CD14-positive monocyte (primary cell): Measurements from ENCODE around the gene GLYATL1. TPM values are rescaled to one million over a fixed set of nuclear protein-coding genes. Genes with fewer than 3 reads are reported as not detected.

Source experiments
- DNase-seq, 3 donors: peaks; one replicate each; pipeline ENCODE4 v3.0.0-alpha.2; 2011 to 2022
- H2AFZ ChIP-seq: 2 replicates; pipeline ENCODE4 v1.6.0; 2012; ENCODE audit warnings: mild to moderate bottlenecking, low read depth, low read length, inconsistent platforms; ENCODE audit not compliant: insufficient read depth, poor library complexity, severe bottlenecking
- H3K27ac ChIP-seq, 2 donors: 1 replicate in 1 of 2; 2 replicates in 1 of 2; pipeline ENCODE4 v1.5.1; 2012 to 2013; ENCODE audit warnings: low read length in 2 of 2, control low read depth in 1 of 2, inconsistent platforms in 1 of 2, low read depth in 1 of 2, mild to moderate bottlenecking in 1 of 2
- H3K27me3 ChIP-seq, 2 donors: one replicate each; pipeline versions ENCODE4 v1.6.0 to v1.6.1; 2011 to 2013; ENCODE audit warnings: low read length in 2 of 2; ENCODE audit not compliant: control insufficient read depth in 2 of 2, insufficient read depth in 2 of 2
- H3K36me3 ChIP-seq, 2 donors: replicated peaks in 1 of 2; 1 replicate in 1 of 2; 2 replicates in 1 of 2; pipeline versions ENCODE4 v1.5.1 to v1.6.1; 2012 to 2013; ENCODE audit warnings: low read length in 2 of 2, control low read depth in 1 of 2, inconsistent platforms in 1 of 2, mild to moderate bottlenecking in 1 of 2; ENCODE audit not compliant: insufficient read depth in 2 of 2, control insufficient read depth in 1 of 2
- H3K4me1 ChIP-seq, 2 donors: 1 replicate in 1 of 2; 2 replicates in 1 of 2; pipeline versions ENCODE4 v1.5.1 to v1.6.1; 2012 to 2013; ENCODE audit warnings: low read length in 2 of 2, control low read depth in 1 of 2, inconsistent platforms in 1 of 2, mild to moderate bottlenecking in 1 of 2, moderate library complexity in 1 of 2; ENCODE audit not compliant: insufficient read depth in 2 of 2, control insufficient read depth in 1 of 2
- H3K4me2 ChIP-seq: replicated peaks from 2 replicates; pipeline ENCODE3; 2012; ENCODE audit warnings: low read length, moderate library complexity, mild to moderate bottlenecking; ENCODE audit not compliant: poor library complexity, severe bottlenecking; ENCODE audit errors: extremely low read depth
- H3K4me3 ChIP-seq, 3 experiments: fragments of 200-600 bp in 1 of 3; sonication (generic) in 1 of 3; replicated peaks in 1 of 3; 1 replicate in 2 of 3; 2 replicates in 1 of 3; pipeline ENCODE4 v1.5.1; 2011 to 2013; ENCODE audit warnings: low read length in 3 of 3, mild to moderate bottlenecking in 3 of 3, control low read depth in 2 of 3, low read depth in 2 of 3, inconsistent platforms in 1 of 3, moderate library complexity in 1 of 3
- H3K79me2 ChIP-seq: 2 replicates; pipeline ENCODE4 v1.6.0; 2012; ENCODE audit warnings: mild to moderate bottlenecking, control low read depth, inconsistent platforms, low read length, moderate library complexity; ENCODE audit not compliant: insufficient read depth
- H3K9ac ChIP-seq: 2 replicates; pipeline ENCODE4 v1.6.0; 2017; ENCODE audit warnings: low read length, mild to moderate bottlenecking; ENCODE audit not compliant: insufficient read depth, poor library complexity, severe bottlenecking
- H3K9me3 ChIP-seq, 2 donors: replicated peaks in 1 of 2; 1 replicate in 1 of 2; 2 replicates in 1 of 2; pipeline versions ENCODE4 v1.5.1 to v1.6.1; 2012 to 2013; ENCODE audit warnings: low read length in 2 of 2, control low read depth in 1 of 2; ENCODE audit not compliant: control insufficient read depth in 1 of 2, insufficient read depth in 1 of 2
- H4K20me1 ChIP-seq: 2 replicates; pipeline ENCODE4 v1.6.0; 2012; ENCODE audit warnings: mild to moderate bottlenecking, low read length, control low read depth, moderate library complexity; ENCODE audit not compliant: insufficient read depth
- H3K27ac Mint-ChIP-seq, 7 donors: one replicate each; pipeline ENCODE4 v1.8.0; 2020; ENCODE audit warnings: mild to moderate bottlenecking in 7 of 7, mixed read lengths in 7 of 7, moderate library complexity in 6 of 7, inconsistent platforms in 2 of 7
- H3K27me3 Mint-ChIP-seq, 3 donors: one replicate each; pipeline ENCODE4 v1.8.0; 2021 to 2022; ENCODE audit warnings: low read depth in 3 of 3, mild to moderate bottlenecking in 3 of 3, mixed read lengths in 3 of 3, moderate library complexity in 3 of 3, inconsistent platforms in 1 of 3
- H3K36me3 Mint-ChIP-seq, 2 donors: one replicate each; pipeline ENCODE4 v1.8.0; 2020; ENCODE audit warnings: mixed read lengths in 2 of 2, inconsistent platforms in 1 of 2, mild to moderate bottlenecking in 1 of 2
- H3K4me1 Mint-ChIP-seq: one replicate; pipeline ENCODE4 v1.8.0; 2020; ENCODE audit warnings: mild to moderate bottlenecking, mixed read lengths
- H3K4me3 Mint-ChIP-seq, 2 donors: one replicate each; pipeline ENCODE4 v1.8.0; 2020; ENCODE audit warnings: mild to moderate bottlenecking in 2 of 2, mixed read lengths in 2 of 2, moderate library complexity in 1 of 2
- H3K9me3 Mint-ChIP-seq, 7 donors: one replicate each; pipeline ENCODE4 v1.8.0; 2020 to 2022; ENCODE audit warnings: mixed read lengths in 7 of 7, mild to moderate bottlenecking in 6 of 7, moderate library complexity in 6 of 7, inconsistent platforms in 2 of 7
- whole genome bisulfite sequencing: methylation state at CpG from one replicate; pipeline ENCODE4 v1.1.5; 2013; ENCODE audit warnings: missing lambda C conversion rate; ENCODE audit not compliant: insufficient coverage; 5-methylcytosine and 5-hydroxymethylcytosine counted together
- intact Hi-C, 2 donors: fragments of 100-400 bp; cut with micrococcal nuclease; formaldehyde crosslinking; loops; one replicate each; pipeline versions ENCODE4 v1.15.0 to v1.15.1; 2023
- polyA plus RNA-seq, 3 donors: library from polyadenylated mRNA; depleted of rRNA in 1 of 3; unstranded in 2 of 3; stranded (reverse) in 1 of 3; fragments of 300-500 nt in 2 of 3; fragments of >200 nt in 1 of 3; fragmentation: Illumina TruSeq in 2 of 3; gene quantifications; 1 replicate in 2 of 3; 2 replicates in 1 of 3; pipeline ENCODE4 v1.2.3, GENCODE V29; 2012 to 2021
- TF ChIP-seq, protein P1 (sequence below): fragments of 200-600 bp; IDR thresholded peaks from one replicate; pipeline ENCODE4 v1.8.0; 2022; ENCODE audit warnings: antibody characterized with exemption, mild to moderate bottlenecking

GLYATL1 gene
- polyA plus RNA-seq, 3 donors = not detected

DNA sequence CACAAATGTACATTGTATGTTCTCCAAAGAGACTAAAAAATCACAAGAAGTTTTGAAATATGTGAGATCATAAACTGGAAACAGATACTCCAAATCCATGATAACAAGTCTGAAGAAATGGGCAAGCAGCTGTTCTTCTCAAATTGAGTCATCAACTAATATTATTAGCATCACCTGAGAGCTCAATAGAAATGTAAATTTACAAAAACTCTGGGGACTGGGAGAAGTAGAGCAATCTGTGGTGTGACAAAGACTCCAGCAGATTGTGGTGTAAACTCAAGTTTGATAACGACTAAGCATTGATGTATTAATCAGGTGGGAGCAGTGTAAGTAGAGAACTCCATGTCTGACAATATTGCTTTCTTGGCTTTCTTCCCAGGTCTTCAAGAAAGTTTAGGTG, 53.2 kb downstream of the GLYATL1 start:
- H3K27me3 Mint-ChIP-seq = peaks cover 0 to 2% (median 0%) of the 10 kb centered on the region in 3 donors
- Histone ChIP-seq H2AFZ (no peak overlapping the region), H3K9ac (no peak overlapping the region), H3K27ac (no peak overlapping the region), H3K4me2 (no peak overlapping the region), H4K20me1 (no peaks in the 10 kb centered on the region), H3K4me3 (no peak overlapping the region), H3K9me3 (no peaks in the 10 kb centered on the region), H3K79me2 (no peaks in the 10 kb centered on the region), H3K27me3 (no peaks in the 10 kb centered on the region), H3K36me3 (no peaks in the 10 kb centered on the region), H3K4me1 (no peaks in the 10 kb centered on the region)
- intact Hi-C loops = no loop called here
- H3K9me3 Mint-ChIP-seq = peaks cover 0 to 5% (median 1%) of the 10 kb centered on the region in 7 donors
- no peak overlapping the region for H3K27ac Mint-ChIP-seq
- 100% methylated on average over 1 of the region's 1 CpG for WGBS
- no peaks in the 10 kb centered on the region for H3K4me1 Mint-ChIP-seq
- no peaks in the 10 kb centered on the region for H3K36me3 Mint-ChIP-seq
- no peak for DNase-seq
- H3K4me3 Mint-ChIP-seq = no peak overlapping the region
- TF ChIP-seq, protein P1, sequence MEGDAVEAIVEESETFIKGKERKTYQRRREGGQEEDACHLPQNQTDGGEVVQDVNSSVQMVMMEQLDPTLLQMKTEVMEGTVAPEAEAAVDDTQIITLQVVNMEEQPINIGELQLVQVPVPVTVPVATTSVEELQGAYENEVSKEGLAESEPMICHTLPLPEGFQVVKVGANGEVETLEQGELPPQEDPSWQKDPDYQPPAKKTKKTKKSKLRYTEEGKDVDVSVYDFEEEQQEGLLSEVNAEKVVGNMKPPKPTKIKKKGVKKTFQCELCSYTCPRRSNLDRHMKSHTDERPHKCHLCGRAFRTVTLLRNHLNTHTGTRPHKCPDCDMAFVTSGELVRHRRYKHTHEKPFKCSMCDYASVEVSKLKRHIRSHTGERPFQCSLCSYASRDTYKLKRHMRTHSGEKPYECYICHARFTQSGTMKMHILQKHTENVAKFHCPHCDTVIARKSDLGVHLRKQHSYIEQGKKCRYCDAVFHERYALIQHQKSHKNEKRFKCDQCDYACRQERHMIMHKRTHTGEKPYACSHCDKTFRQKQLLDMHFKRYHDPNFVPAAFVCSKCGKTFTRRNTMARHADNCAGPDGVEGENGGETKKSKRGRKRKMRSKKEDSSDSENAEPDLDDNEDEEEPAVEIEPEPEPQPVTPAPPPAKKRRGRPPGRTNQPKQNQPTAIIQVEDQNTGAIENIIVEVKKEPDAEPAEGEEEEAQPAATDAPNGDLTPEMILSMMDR = no peak

DNA sequence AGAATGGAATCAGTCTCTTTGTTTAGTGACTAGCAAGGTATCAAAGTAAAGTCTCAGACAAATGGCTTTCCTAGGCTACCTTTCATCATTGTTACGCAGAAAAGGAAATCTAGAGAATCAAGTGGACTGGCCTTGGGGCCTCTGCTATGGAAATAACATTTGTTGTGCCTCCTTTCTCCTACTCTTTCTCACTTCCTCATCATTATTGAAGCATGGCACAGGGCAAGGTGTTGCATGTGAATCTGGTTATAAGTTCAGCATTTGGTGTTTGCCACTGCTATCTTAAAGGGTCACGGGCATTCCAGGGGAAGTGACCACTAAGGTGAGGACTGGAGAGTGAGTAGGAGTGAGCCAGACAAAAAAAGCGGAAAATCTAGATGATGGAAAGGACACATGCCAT, 54.9 kb downstream of the GLYATL1 start:
- no peak overlapping the region for H2AFZ ChIP-seq
- TF ChIP-seq, protein P1 = no peak
- no peaks in the 10 kb centered on the region for H3K79me2 ChIP-seq
- no peak overlapping the region for H3K27ac ChIP-seq
- Mint-ChIP-seq H3K4me3 (no peak overlapping the region), H3K4me1 (peaks cover 5% of the 10 kb centered on the region), H3K36me3 (no peaks in the 10 kb centered on the region), H3K9me3 (peaks cover 0 to 1% (median 0%) of the 10 kb centered on the region in 7 donors), H3K27me3 (peaks cover 0 to 2% (median 0%) of the 10 kb centered on the region in 3 donors), H3K27ac (no peak overlapping the region)
- H3K36me3 ChIP-seq = no peaks in the 10 kb centered on the region
- WGBS = 89% methylated on average over 1 of the region's 3 CpGs
- no peaks in the 10 kb centered on the region for H3K9me3 ChIP-seq
- intact Hi-C loops = no loop called here
- no peak for DNase-seq
- H4K20me1 ChIP-seq = no peaks in the 10 kb centered on the region
- no peak overlapping the region for H3K4me2 ChIP-seq
- H3K4me1 ChIP-seq = peaks cover 3% of the 10 kb centered on the region in 2 donors
- H3K4me3 ChIP-seq = no peak overlapping the region
- no peaks in the 10 kb centered on the region for H3K27me3 ChIP-seq
- H3K9ac ChIP-seq = no peak overlapping the region
